ENCODE measurements around the gene TTC28. TPM values are rescaled to one million over a fixed set of nuclear protein-coding genes. Genes with fewer than 3 reads are reported as not detected.

Gene TTC28
- total and polyA plus RNA-seq, 10 of the 15 experiments (the other 5 are each of a cell fraction or from before 2014, with no cell fraction given) = 0.15 to 8.4 (median 1.4) TPM

DNA sequence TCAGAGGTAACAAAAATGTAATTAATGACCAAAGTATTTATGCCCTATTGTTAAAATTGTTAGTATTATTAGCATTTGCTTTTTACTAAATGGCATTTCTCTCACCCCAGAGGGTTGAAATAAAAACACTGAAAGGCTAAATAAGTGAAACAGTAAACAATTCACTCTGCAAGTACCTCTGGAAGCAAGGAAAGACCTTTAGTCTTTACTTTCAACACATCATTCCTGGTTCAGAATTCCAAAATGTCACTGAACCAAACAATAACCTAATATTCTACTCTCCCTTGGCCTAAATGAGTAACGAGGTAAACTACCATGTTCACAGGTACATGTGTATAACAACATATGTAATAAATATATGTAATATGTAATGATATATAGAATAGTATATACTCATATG is 369.3 kb downstream of the TTC28 start (continued):
- no peak for TF ChIP-seq RFX5 (IDR thresholded peaks at IDR 0.05; ENCODE audit: low read depth, low read length)

DNA sequence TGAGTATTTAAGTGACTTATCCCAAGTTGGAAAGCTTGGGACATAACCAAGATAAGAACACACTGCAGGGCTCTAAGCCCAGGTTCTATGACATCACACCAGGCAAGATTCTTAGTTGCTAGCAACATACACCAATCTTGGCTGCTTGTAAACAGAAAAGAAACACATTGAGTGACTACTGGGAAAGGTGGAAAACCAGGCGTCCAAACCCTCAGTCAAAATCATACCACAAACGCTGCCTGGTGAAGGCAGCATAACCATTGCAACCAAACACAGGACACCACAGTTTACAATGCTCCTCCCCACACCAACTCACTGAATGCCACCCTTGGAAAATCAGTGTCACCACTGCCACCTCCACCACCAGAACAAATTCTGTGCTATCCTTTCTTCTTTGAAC is 379.9 kb downstream of the TTC28 start:
- ChIA-PET SMC1A (ENCODE audit: uncharacterized antibody, unreplicated experiment) (no interaction called here), RAD21 (ENCODE audit: unreplicated experiment) (no interaction called here), CTCF (interaction anchor here (0.7 kb wide), 1 partner anchor 59 kb away, joined by 3 read pairs; no protein-coding TSS in a partner anchor), POLR2A (no interaction called here)
- no peak overlapping the region for H2AFZ ChIP-seq (ENCODE audit: control insufficient read depth, low read depth, low read length)
- no peak for FAIRE-seq
- no peaks in the 10 kb centered on the region for H3K36me3 ChIP-seq (ENCODE audit: control insufficient read depth in 2 of 2, insufficient read depth in 2 of 2, low read length in 1 of 2)
- ATAC-seq = no peak
- BruUV-seq (replicated peaks) = no TSS peak
- no peaks in the 10 kb centered on the region for H3K9me3 ChIP-seq (replicated peaks; ENCODE audit: control insufficient read depth, insufficient read depth, low read length)
- no peak overlapping the region for H3K27ac ChIP-seq (ENCODE audit: control insufficient read depth, insufficient read depth)
- H4K20me1 ChIP-seq (ENCODE audit: control insufficient read depth, insufficient read depth) = no peaks in the 10 kb centered on the region
- no peaks in the 10 kb centered on the region for H3K4me1 ChIP-seq (ENCODE audit: control insufficient read depth, insufficient read depth, low read length)
- H3K4me3 ChIP-seq = no peak overlapping the region
- DNase-seq (ENCODE audit: low read depth, low spot score) = no peak
- no peaks in the 10 kb centered on the region for H3K27me3 ChIP-seq (replicated peaks in 1 of 2; ENCODE audit: control insufficient read depth in 2 of 2, insufficient read depth in 2 of 2, low read length in 1 of 2)
- intact Hi-C loops (cut with micrococcal nuclease; ENCODE audit: unreplicated experiment) = no loop called here
- WGBS (ENCODE audit: insufficient coverage, insufficient replicate concordance, low lambda C conversion rate, missing lambda C conversion rate) = 17% methylated on average over 2 of the region's 2 CpGs
- in situ Hi-C loops (cut with MboI) = no loop called here
- no peaks in the 10 kb centered on the region for H3K79me2 ChIP-seq (ENCODE audit: control insufficient read depth, insufficient read depth, low read length)
- no peak overlapping the region for H3K9ac ChIP-seq (ENCODE audit: control insufficient read depth, insufficient read depth, low read length)
- no peak for TF ChIP-seq NR2F1 (conservative IDR thresholded peaks at IDR 0.05)
- no peak overlapping the region for H3K4me2 ChIP-seq (ENCODE audit: control insufficient read depth, insufficient read depth)

DNA sequence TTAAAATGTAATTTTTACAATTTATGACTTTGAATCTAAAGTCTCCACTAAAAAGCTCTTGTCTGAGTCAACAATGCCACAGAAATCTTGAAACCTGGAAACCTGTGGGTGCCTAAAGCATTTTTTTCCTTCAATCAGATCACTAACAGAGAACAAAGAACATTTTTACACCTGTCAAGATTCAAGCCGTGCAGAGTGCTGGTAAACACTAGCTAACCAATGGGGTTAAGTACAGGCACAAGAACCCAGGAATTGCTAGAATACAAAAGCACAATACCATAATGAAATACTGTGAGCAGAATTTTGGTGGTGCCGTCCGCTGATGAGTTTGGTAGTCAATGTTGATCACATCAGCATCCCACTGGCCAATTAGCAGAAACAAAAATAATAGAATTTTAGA is 380.3 kb downstream of the TTC28 start:
- RAD21 ChIA-PET (ENCODE audit: unreplicated experiment) = no interaction called here
- intact Hi-C loops (cut with micrococcal nuclease; ENCODE audit: unreplicated experiment) = no loop called here
- WGBS (ENCODE audit: insufficient coverage, insufficient replicate concordance, low lambda C conversion rate, missing lambda C conversion rate) = 66% methylated on average over 3 of the region's 3 CpGs

More for the DNA sequence above, 380.3 kb downstream of the TTC28 start:
- ATAC-seq (no peak), DNase-seq (ENCODE audit: low read depth, low spot score) (no peak), FAIRE-seq (no peak)
- POLR2A ChIA-PET = no interaction called here
- H3K4me2 ChIP-seq (ENCODE audit: control insufficient read depth, insufficient read depth) = no peak overlapping the region
- no peak overlapping the region for H3K4me3 ChIP-seq
- SMC1A ChIA-PET (ENCODE audit: uncharacterized antibody, unreplicated experiment) = no interaction called here
- no TSS peak for BruUV-seq (replicated peaks)
- in situ Hi-C loops (cut with MboI) = no loop called here
- no peaks in the 10 kb centered on the region for H3K79me2 ChIP-seq (ENCODE audit: control insufficient read depth, insufficient read depth, low read length)
- no peaks in the 10 kb centered on the region for H3K27me3 ChIP-seq (replicated peaks in 1 of 2; ENCODE audit: control insufficient read depth in 2 of 2, insufficient read depth in 2 of 2, low read length in 1 of 2)
- no peak for TF ChIP-seq WRNIP1 (IDR thresholded peaks at IDR 0.05; ENCODE audit: borderline replicate concordance, low read depth, low read length)
- TF ChIP-seq BRCA1 (IDR thresholded peaks at IDR 0.05; ENCODE audit: low read depth, low read length) = no peak
- TF ChIP-seq, protein P1, sequence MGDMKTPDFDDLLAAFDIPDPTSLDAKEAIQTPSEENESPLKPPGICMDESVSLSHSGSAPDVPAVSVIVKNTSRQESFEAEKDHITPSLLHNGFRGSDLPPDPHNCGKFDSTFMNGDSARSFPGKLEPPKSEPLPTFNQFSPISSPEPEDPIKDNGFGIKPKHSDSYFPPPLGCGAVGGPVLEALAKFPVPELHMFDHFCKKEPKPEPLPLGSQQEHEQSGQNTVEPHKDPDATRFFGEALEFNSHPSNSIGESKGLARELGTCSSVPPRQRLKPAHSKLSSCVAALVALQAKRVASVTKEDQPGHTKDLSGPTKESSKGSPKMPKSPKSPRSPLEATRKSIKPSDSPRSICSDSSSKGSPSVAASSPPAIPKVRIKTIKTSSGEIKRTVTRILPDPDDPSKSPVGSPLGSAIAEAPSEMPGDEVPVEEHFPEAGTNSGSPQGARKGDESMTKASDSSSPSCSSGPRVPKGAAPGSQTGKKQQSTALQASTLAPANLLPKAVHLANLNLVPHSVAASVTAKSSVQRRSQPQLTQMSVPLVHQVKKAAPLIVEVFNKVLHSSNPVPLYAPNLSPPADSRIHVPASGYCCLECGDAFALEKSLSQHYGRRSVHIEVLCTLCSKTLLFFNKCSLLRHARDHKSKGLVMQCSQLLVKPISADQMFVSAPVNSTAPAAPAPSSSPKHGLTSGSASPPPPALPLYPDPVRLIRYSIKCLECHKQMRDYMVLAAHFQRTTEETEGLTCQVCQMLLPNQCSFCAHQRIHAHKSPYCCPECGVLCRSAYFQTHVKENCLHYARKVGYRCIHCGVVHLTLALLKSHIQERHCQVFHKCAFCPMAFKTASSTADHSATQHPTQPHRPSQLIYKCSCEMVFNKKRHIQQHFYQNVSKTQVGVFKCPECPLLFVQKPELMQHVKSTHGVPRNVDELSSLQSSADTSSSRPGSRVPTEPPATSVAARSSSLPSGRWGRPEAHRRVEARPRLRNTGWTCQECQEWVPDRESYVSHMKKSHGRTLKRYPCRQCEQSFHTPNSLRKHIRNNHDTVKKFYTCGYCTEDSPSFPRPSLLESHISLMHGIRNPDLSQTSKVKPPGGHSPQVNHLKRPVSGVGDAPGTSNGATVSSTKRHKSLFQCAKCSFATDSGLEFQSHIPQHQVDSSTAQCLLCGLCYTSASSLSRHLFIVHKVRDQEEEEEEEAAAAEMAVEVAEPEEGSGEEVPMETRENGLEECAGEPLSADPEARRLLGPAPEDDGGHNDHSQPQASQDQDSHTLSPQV (IDR thresholded peaks at IDR 0.05) = no peak
- TF ChIP-seq MEF2A (IDR thresholded peaks at IDR 0.05; ENCODE audit: insufficient read depth, low read depth, low read length) = no peak
- no peak for TF ChIP-seq RELA (IDR thresholded peaks at IDR 0.05; ENCODE audit: borderline replicate concordance, partially characterized antibody)
- no peak for TF ChIP-seq ZNF384 (IDR thresholded peaks at IDR 0.05; ENCODE audit: borderline replicate concordance, low read depth, low read length)
- no peak for TF ChIP-seq CREB1 (IDR thresholded peaks at IDR 0.05; ENCODE audit: low read depth)
- H3K36me3 ChIP-seq (ENCODE audit: control insufficient read depth in 2 of 2, insufficient read depth in 2 of 2, low read length in 1 of 2) = no peaks in the 10 kb centered on the region
- CTCF ChIA-PET = interaction anchor here (0.7 kb wide), 1 partner anchor 59 kb away, joined by 3 read pairs; no protein-coding TSS in a partner anchor
- H2AFZ ChIP-seq (ENCODE audit: control insufficient read depth, low read depth, low read length) = no peak overlapping the region
- H3K4me1 ChIP-seq (ENCODE audit: control insufficient read depth, insufficient read depth, low read length) = no peaks in the 10 kb centered on the region
- H3K9me3 ChIP-seq (replicated peaks; ENCODE audit: control insufficient read depth, insufficient read depth, low read length) = no peaks in the 10 kb centered on the region
- no peak overlapping the region for H3K27ac ChIP-seq (ENCODE audit: control insufficient read depth, insufficient read depth)
- H4K20me1 ChIP-seq (ENCODE audit: control insufficient read depth, insufficient read depth) = no peaks in the 10 kb centered on the region
- no peak overlapping the region for H3K9ac ChIP-seq (ENCODE audit: control insufficient read depth, insufficient read depth, low read length)

Data from GM12878 (cell line).